HEK293T (cell line): Measurements from ENCODE around the gene SPATA31A1.
"Not testable (repeated sequence)": the region's sequence is repeated elsewhere in the genome, so short reads cannot be mapped to it uniquely, and the experiment has no call there.

ENCODE experiments used
- CTCF ChIA-PET: fragments of 350-600 bp; formaldehyde crosslinking; extraction: SDS; loops from one replicate; lab custom pipeline; 2021; ENCODE audit warnings: antibody characterized with exemption, inconsistent platforms; lab: Yijun Ruan, JAX
- POLR2A ChIA-PET: fragments of 350-600 bp; formaldehyde crosslinking; extraction: SDS; loops from one replicate; lab custom pipeline; 2020; ENCODE audit warnings: antibody characterized with exemption, inconsistent platforms; lab: Yijun Ruan, JAX
- DNase-seq: peaks from one replicate; pipeline ENCODE4 v3.0.0; 2012; ENCODE audit warnings: mixed read lengths; ENCODE audit errors: extremely low spot score

SPATA31A1 gene

DNA sequence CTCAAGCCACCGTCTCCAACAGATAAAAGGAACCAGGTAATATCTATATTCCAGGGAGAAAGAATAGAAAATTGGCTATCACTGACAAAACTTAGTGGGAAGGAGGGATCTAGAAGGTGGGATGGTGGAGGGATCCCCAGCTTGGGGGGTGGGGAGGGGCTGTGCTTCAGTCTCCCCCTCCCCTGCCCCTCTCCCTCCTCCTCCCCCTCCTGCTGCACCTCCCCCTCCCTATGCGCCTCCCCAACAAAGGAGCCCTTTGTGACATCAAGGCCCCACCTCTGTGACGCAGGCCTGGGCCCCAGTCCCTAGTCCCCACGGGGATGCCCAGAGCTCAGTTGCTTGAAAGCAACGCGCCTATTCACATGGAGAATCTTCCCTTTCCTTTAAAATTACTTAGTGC, at the start of gene SPATA31A1:
Gene SPATA31A1 (plus strand): TSS at position 301 of the 400 bp plus-strand sequence. CDS start 62 bp downstream, at position 363.
- POLR2A ChIA-PET, CTCF ChIA-PET, DNase-seq: not testable (repeated sequence)

DNA sequence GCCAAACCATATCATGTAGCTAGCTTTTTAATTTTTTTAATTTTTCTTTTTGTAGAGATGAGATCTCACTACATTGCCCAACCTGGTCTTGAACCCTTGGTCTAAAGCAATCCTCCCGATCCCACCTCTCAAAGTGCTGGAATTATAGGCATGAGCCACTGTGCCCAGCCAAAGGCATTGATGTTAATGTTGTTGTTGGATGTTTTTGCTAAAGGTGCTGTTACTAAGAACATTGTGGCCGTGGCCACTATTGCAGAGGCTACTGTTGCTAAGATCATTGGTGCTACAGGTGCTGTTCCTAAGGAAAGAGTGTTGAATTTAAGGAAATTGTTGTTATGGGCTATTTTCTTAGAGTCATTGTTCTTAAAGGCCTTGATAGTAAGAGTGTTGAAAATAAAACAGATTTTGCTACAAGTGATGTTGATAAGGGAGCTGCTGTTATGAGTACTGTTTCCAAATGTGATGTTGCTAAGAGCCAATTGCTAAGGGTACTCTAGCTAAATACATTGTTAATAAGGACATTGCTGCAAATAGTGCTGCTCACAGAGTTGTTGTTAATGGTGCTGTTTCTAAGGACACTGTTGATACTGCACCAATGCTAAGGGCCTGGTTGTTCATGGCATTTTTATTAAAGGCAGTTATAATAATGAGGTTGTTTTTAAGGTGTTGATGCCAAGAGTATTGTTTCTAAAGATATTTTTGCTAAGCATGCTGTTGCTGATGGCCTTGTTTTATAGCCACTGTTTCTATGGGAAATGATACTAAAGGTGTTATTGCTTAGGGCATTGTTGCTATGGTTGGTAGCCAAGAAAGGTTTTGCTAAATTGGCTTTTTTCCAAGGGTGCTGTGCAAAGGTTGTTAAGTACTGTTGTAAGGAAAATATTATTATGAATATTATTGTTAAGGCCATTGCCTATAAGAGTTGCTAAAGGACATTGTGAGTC, 52.1 kb downstream of the SPATA31A1 start:
- DNase-seq, POLR2A ChIA-PET, CTCF ChIA-PET: not testable (repeated sequence)

- CTCF ChIA-PET, DNase-seq, POLR2A ChIA-PET: not testable (repeated sequence)
These were observed 55.9 kb downstream of the SPATA31A1 start for GRCh38 chr9:39411254-39411940.
